Medulla oblongata (tissue), 1 donor: Measurements from ENCODE around the gene NRF1.
"Not testable (repeated sequence)": the region's sequence is repeated elsewhere in the genome, so short reads cannot be mapped to it uniquely, and the experiment has no call there.

ENCODE experiments used
- DNase-seq: peaks from one replicate; pipeline ENCODE4 v3.0.0-alpha.2; 2015; ENCODE audit errors: extremely low spot score

Gene NRF1

DNA sequence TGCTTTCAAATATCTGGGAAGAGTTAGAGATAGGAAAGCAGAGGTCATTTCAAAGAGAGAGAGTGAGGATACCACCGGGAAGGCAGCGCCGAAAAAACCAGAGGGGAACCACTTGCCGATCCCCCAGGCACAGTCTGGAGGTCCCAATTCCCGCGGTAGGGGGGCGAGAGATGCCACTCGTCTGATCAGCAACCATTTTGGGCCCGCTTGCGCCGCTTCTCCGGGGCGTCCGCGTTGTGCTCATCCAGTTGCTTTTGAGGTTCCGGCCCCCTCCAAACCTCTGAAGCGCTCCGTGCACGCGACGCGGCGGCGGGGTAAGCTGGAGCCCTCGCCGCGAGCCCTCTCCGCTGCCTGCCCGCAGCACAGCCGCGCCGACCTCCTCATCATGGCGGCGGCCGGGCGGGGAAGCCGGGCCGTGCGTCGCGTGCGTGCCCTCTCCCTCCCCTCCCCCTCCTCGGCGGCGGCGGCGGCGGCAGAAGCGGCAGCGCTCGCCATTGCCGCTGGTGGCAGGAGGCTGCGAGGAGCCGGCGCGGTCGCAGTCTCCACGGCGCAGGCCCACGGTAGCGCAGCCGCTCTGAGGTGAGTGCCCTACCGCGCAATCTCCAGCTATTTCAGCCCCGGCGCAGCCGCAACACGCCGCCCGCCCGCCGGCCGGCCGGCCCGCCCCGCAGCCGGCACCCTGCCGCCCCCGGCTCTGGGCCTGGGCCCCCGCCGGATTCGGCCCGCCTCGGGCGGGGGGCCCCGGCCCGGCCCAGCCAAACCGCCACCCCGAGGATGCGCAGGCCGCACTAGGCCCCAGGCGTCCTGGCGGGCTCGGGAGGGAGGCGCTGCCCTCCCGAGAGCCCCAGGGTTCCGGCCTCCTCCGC, at the start of gene NRF1:
TSS of gene NRF1 (plus strand) at position 475 of the 866 bp plus-strand sequence. CDS start 45,632 bp downstream, outside the sequence.
- DNase-seq: peak; percentile 87

DNA sequence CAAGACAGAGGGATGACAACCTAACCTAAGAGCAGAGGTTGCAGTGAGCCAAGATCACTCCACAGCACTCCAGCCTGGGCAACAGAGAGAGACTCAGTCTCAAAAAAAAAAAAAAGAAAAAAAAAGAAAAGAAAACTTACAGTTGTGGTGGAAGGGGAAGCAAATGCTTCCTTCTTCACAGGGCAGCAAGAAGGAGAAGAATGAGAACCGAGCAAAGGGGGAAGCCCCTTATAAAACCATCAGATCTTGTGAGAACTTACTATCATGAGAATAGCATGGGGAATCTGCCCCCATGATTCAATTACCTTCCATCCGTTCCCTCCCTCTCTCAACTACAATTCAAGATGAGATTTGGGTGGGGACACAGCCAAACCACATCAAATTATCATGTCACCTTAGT, 45.2 kb upstream of the NRF1 start:
- peak; percentile 10 for DNase-seq

DNA sequence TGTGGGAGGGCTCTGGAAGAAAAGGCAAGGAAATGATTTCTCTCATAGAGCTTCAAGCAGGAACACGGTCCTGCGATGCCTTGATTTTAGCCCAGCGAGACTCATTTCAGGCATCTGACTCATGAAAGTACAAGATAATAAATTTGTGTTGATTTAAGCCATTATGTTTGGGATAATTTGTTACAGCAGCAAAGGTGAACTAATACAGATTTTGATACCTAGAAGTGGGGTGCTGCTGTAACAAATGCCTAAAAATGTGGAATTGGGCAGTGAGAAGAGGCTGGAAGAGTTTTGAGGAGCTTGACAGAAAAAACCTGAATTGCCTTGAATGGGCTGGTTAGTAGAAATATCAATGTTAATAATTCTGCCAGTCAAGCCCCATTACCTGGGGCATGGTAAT, 44.1 kb upstream of the NRF1 start:
- no peak for DNase-seq

- DNase-seq: no peak
Observed at GRCh38 chr7:129568240-129568639, 43.3 kb upstream of the NRF1 start.

DNA sequence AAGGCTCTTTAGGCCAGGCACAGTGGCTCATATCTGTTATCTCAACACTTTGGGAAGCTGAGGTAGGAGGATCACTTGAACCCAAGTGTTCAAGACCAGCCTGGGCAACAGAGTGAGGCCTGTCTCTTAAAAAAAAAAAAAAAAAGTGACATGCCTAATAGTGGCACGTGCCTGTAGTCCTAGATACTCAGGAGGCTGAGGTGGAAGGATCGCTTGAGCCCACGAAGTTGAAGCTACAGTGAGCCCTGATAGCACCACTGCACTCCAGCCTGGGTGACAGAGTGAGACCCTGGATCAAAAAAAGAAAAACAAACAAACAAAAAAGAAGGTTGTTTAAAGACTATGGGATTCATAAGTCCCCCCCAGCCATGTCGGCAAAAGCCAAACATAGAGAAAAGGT, 42.2 kb upstream of the NRF1 start:
- DNase-seq: no peak

GRCh38 chr7:129569811-129570215, 41.7 kb upstream of the NRF1 start:
- no peak for DNase-seq

- DNase-seq: no peak
Observed at GRCh38 chr7:129571201-129571600, 40.3 kb upstream of the NRF1 start.

DNA sequence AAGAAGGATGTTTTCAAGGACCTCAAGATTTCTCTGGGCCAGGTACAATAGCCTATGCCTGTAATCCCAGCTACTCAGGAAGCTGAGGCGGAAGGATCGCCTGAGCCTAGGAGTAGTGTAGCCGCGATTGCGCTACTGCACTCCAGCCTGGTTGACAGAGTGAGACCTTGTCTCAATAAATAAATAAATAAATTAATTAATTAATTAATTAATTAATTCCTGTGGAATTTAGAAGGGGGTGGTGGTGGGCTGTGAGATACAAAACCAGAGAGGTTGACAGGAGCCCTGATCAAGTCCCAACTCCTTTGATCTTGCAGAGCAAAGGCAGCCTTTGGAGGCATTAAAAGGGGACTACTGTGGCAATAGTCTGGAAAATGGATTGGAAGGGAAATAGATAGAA, 39.3 kb upstream of the NRF1 start:
- DNase-seq: no peak

DNA sequence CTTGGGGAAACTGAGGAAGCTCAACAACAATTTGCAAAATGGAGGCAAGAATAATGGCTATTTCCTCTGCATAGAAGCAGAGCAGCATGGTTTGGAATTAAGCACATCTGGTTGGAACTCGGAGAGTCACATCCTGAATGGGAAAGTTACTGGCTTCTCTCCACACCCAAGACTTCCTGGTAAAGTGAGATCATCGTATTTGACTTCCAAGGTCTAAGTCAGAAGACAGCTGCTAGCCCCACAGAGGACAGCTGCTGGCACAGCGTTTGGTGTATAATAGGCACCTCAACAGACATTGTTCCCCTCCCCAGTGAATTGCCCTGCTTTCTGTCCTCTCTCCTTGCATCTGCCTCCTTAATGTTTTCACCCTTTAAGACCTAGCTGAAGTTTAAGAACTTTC, 37.0 kb upstream of the NRF1 start:
- DNase-seq: no peak

DNA sequence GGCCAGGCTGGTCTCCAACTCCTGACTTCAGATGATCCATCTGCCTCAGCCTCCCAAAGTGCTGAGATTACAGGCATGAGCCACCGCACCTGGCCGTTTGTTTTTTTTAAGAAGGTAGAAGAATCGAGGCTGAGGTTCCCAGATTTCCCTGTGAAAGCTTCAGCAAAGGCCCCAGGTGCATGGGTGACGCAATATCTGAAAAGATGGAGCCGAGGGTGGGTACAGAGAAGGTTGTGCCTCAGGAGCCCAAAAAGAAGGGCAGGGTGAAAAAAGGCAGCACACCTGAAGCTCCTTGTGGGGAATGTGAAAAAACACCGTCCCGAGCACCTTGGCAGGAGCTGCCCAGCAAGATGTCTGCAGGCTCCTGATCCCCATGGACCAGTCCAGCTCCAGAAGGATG, 35.8 kb upstream of the NRF1 start:
- DNase-seq: no peak

DNA sequence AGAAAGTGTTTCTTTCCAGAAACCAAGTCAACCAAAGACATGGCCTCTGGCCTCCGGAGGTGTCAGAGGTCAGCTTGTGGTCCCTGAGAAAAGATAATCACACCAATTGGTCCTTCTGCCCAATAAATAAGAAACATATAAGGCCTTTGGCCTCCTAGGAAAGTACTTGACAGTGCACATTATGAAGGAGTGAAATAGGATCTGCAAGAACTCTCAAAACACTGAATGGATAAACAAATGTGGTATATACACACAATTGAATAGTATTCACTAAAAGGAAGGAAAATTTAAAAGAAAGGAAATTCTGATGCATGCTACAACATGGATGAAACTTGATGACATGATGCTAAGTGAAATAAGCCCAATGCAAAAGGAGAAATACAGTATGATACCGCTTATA, 35.4 kb upstream of the NRF1 start:
- no peak for DNase-seq

GRCh38 chr7:129578829-129579228, 32.7 kb upstream of the NRF1 start:
- no peak for DNase-seq

DNA sequence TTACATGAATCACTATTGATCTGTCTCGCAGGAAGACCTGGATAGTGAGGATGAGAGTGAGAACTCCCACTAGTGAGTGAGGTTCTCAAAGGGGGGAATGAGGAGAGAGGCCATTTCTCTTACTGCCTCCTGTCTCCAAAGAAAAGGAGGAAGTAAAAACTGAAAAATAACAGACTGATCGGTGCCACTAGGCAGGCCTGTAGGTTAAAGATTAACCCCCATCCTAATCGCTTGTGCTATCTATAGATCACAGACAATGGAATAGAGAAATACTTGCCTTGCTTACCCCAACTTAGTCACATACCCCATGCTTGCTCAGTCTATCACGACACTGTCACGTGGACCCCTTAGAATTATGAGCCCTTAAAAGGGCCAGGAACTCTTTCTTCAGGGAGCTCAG, 25.3 kb upstream of the NRF1 start:
- not testable (repeated sequence) for DNase-seq

GRCh38 chr7:129588268-129588667, 23.3 kb upstream of the NRF1 start:
- DNase-seq: no peak

GRCh38 chr7:129591868-129592267, 19.7 kb upstream of the NRF1 start:
- no peak for DNase-seq

DNA sequence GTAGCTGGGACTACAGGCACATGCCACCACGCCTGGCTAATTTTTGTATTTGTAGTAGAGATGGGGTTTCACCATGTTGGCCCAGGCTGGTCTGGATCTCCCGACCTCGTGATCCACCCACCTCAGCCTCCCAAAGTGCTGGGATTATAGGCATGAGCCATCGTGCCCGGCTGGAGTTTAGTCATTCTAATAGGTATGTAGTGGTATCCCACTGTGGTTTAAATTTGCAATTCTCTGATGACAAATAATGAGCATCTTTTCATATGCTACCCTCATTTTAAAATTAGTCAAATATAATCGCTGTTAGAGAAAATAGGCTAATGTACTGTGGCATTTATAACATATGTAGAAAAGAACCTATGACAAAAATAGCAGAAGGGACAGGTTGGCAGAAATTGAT, 15.1 kb upstream of the NRF1 start:
- not testable (repeated sequence) for DNase-seq

- no peak for DNase-seq
Observed at GRCh38 chr7:129597672-129598071, 13.8 kb upstream of the NRF1 start.

DNA sequence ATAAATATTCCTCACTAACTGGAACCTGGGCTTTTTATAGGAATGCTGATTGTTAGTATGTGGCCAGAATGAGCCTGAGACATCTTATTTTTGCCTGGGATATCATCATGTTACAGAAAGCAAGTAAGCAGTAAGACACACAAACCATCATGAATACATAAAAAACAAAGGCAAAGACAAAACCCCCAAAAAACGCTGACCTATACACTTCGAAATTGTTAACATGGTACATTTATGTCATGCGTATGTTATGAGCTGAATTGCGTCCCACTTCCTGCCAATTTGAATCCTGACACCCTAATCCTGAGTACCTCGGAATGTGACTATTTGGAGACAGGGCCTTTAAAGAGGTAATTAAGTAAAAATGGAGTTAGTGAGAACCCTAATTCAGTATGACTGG, 12.3 kb upstream of the NRF1 start:
- no peak for DNase-seq

GRCh38 chr7:129603594-129603993, 7.9 kb upstream of the NRF1 start:
- not testable (repeated sequence) for DNase-seq

DNA sequence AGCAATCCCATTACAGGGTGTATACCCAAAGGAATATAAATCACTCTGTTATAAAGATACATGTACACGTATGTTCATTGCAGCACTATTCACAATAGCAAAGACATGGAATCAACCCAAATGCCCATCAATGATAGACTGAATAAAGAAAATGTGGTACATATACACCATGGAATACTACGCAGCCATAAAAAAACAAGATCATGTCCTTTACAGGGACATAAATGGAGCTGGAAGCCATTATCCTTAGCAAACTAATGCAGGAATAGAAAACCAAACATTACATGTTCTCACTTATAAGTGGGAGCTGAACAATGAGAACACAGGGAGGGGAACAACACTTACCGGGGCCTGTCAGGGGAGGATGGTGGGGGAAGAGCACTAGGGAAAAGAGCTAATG, 7.5 kb upstream of the NRF1 start:
- not testable (repeated sequence) for DNase-seq

- no peak for DNase-seq
Observed at GRCh38 chr7:129604713-129605437, 6.6 kb upstream of the NRF1 start.

GRCh38 chr7:129605960-129606614, 5.4 kb upstream of the NRF1 start:
- no peak for DNase-seq

GRCh38 chr7:129606803-129607202, 4.7 kb upstream of the NRF1 start:
- DNase-seq: peak; percentile 78
